CD4-positive, alpha-beta T cell treated with Interleukin-17A for 4 hours (primary cell): ENCODE measurements around the gene CLDN17.

Experiments
- DNase-seq: peaks from one replicate; pipeline ENCODE4 v3.0.0-alpha.2; 2020; ENCODE audit warnings: mixed read lengths

CLDN17 gene

GRCh38 chr21:30166705-30167104, at the start of gene CLDN17:
TSS of gene CLDN17 (minus strand) at chr21:30166805. CDS start at chr21:30166617, 188 bp downstream.
- no peak for DNase-seq

- DNase-seq, result no peak
These were observed 49.6 kb upstream of the CLDN17 start, which contains the start of gene CLDN8 for GRCh38 chr21:30216041-30216723. TSS of gene CLDN8 (minus strand) at chr21:30216097. CDS start at chr21:30215925, 172 bp downstream.

- DNase-seq, result no peak
These were observed 44.5 kb upstream of the CLDN17 start for GRCh38 chr21:30211071-30211470.

- DNase-seq, result no peak
These were observed 43.0 kb upstream of the CLDN17 start for GRCh38 chr21:30209601-30210000.

GRCh38 chr21:30207252-30207579, 40.6 kb upstream of the CLDN17 start:
- no peak for DNase-seq

GRCh38 chr21:30206551-30207251, 40.1 kb upstream of the CLDN17 start:
- no peak for DNase-seq

- no peak for DNase-seq
These were observed 33.4 kb upstream of the CLDN17 start for GRCh38 chr21:30200000-30200399.

- DNase-seq, result no peak
These were observed 28.2 kb upstream of the CLDN17 start for GRCh38 chr21:30194701-30195299.

- no peak for DNase-seq
These were observed 26.6 kb upstream of the CLDN17 start for GRCh38 chr21:30193201-30193600.

GRCh38 chr21:30190554-30190953, 23.9 kb upstream of the CLDN17 start:
- no peak for DNase-seq

- no peak for DNase-seq
These were observed 23.2 kb upstream of the CLDN17 start for GRCh38 chr21:30189773-30190172.

GRCh38 chr21:30186242-30186641, 19.6 kb upstream of the CLDN17 start:
- no peak for DNase-seq

GRCh38 chr21:30168086-30168485, 1.5 kb upstream of the CLDN17 start:
- no peak for DNase-seq

GRCh38 chr21:30166171-30166570, 434 bp downstream of the CLDN17 start:
- DNase-seq, result no peak

- no peak for DNase-seq
These were observed 1.8 kb downstream of the CLDN17 start for GRCh38 chr21:30164796-30165195.

GRCh38 chr21:30153697-30154340, 12.8 kb downstream of the CLDN17 start:
- no peak for DNase-seq

GRCh38 chr21:30152792-30153191, 13.8 kb downstream of the CLDN17 start:
- no peak for DNase-seq

- DNase-seq, result no peak
These were observed 17.7 kb downstream of the CLDN17 start for GRCh38 chr21:30148906-30149305.

GRCh38 chr21:30146558-30147282, 19.9 kb downstream of the CLDN17 start:
- DNase-seq, result no peak

GRCh38 chr21:30138483-30138882, 28.1 kb downstream of the CLDN17 start:
- no peak for DNase-seq

- no peak for DNase-seq
These were observed 37.4 kb downstream of the CLDN17 start for GRCh38 chr21:30129246-30129645.

- no peak for DNase-seq
These were observed 40.0 kb downstream of the CLDN17 start for GRCh38 chr21:30126576-30126975.

GRCh38 chr21:30117631-30118030, 49.0 kb downstream of the CLDN17 start:
- DNase-seq, result no peak
